ENCODE data around the gene MED12L.

The MED12L gene

GRCh38 chr3:151331696-151332095, 246.2 kb downstream of the MED12L start:
- DNase-seq (ENCODE audit: extremely low read depth, low read depth), result no peak
- TF ChIP-seq CTCF (IDR thresholded peaks at IDR 0.05; ENCODE audit: low read depth, low read length), result no peak

- peak; percentile 20 for DNase-seq (ENCODE audit: extremely low read depth, low read depth)
- no peak for TF ChIP-seq CTCF (IDR thresholded peaks at IDR 0.05; ENCODE audit: low read depth, low read length)
Measured at GRCh38 chr3:151345859-151346258, 260.4 kb downstream of the MED12L start.

GRCh38 chr3:151346292-151346691, 260.8 kb downstream of the MED12L start:
- no peak for TF ChIP-seq CTCF (IDR thresholded peaks at IDR 0.05; ENCODE audit: low read depth, low read length)
- no peak for DNase-seq (ENCODE audit: extremely low read depth, low read depth)

GRCh38 chr3:151347432-151347831, 262.0 kb downstream of the MED12L start:
- no peak for DNase-seq (ENCODE audit: extremely low read depth, low read depth)

GRCh38 chr3:151350656-151351055, 265.2 kb downstream of the MED12L start:
- no peak for TF ChIP-seq CTCF (IDR thresholded peaks at IDR 0.05; ENCODE audit: low read depth, low read length)
- no peak for DNase-seq (ENCODE audit: extremely low read depth, low read depth)

More at GRCh38 chr3:151347432-151347831, 262.0 kb downstream of the MED12L start:
- TF ChIP-seq CTCF (IDR thresholded peaks at IDR 0.05; ENCODE audit: low read depth, low read length), result no peak

- TF ChIP-seq CTCF (IDR thresholded peaks at IDR 0.05; ENCODE audit: low read depth, low read length), result no peak
- no peak for DNase-seq (ENCODE audit: extremely low read depth, low read depth)
Measured at GRCh38 chr3:151351219-151351618, 265.8 kb downstream of the MED12L start.

GRCh38 chr3:151351648-151352047, 266.2 kb downstream of the MED12L start:
- no peak for DNase-seq (ENCODE audit: extremely low read depth, low read depth)
- no peak for TF ChIP-seq CTCF (IDR thresholded peaks at IDR 0.05; ENCODE audit: low read depth, low read length)

Data from AG09319 (cell line).